ENCODE results near the gene ANO6.
"Not testable (repeated sequence)": the region's sequence is repeated elsewhere in the genome, so short reads cannot be mapped to it uniquely, and the experiment has no call there.

Gene ANO6

GRCh38 chr12:45317261-45317660 is 101.4 kb downstream of the ANO6 start:
- DNase-seq, result not testable (repeated sequence)

- no peak for DNase-seq
Measured at GRCh38 chr12:45322810-45323209, 106.9 kb downstream of the ANO6 start.

GRCh38 chr12:45324391-45324790 is 108.5 kb downstream of the ANO6 start:
- DNase-seq, result no peak

GRCh38 chr12:45326358-45326975 is 110.6 kb downstream of the ANO6 start:
- no peak for DNase-seq

GRCh38 chr12:45327823-45328383 is 112.0 kb downstream of the ANO6 start:
- no peak for DNase-seq

GRCh38 chr12:45329238-45329637 is 113.3 kb downstream of the ANO6 start:
- no peak for DNase-seq

- DNase-seq, result no peak
Measured at GRCh38 chr12:45329702-45330101, 113.8 kb downstream of the ANO6 start.

GRCh38 chr12:45331552-45331951 is 115.7 kb downstream of the ANO6 start:
- no peak for DNase-seq

GRCh38 chr12:45334396-45334795 is 118.5 kb downstream of the ANO6 start:
- no peak for DNase-seq

- DNase-seq, result no peak
Measured at GRCh38 chr12:45336331-45336730, 120.4 kb downstream of the ANO6 start.

GRCh38 chr12:45336762-45337596 is 121.1 kb downstream of the ANO6 start:
- no peak for DNase-seq

GRCh38 chr12:45337835-45338234 is 121.9 kb downstream of the ANO6 start:
- DNase-seq, result no peak

GRCh38 chr12:45338272-45338671 is 122.4 kb downstream of the ANO6 start:
- no peak for DNase-seq

GRCh38 chr12:45339035-45339434 is 123.1 kb downstream of the ANO6 start:
- no peak for DNase-seq

- DNase-seq, result no peak
Measured at GRCh38 chr12:45342171-45342570, 126.3 kb downstream of the ANO6 start.

- no peak for DNase-seq
Measured at GRCh38 chr12:45342848-45343247, 127.0 kb downstream of the ANO6 start.

- no peak for DNase-seq
Measured at GRCh38 chr12:45343269-45344051, 127.6 kb downstream of the ANO6 start.

GRCh38 chr12:45348311-45348710 is 132.4 kb downstream of the ANO6 start:
- DNase-seq, result no peak

GRCh38 chr12:45348986-45349385 is 133.1 kb downstream of the ANO6 start:
- DNase-seq, result no peak

- DNase-seq, result no peak
Measured at GRCh38 chr12:45349916-45350315, 134.0 kb downstream of the ANO6 start.

GRCh38 chr12:45350861-45351260 is 135.0 kb downstream of the ANO6 start:
- no peak for DNase-seq

- no peak for DNase-seq
Measured at GRCh38 chr12:45351921-45352670, 136.2 kb downstream of the ANO6 start.

GRCh38 chr12:45353944-45354343 is 138.0 kb downstream of the ANO6 start:
- DNase-seq, result no peak
